KMS-11 (cell line): ENCODE data around the gene RASGRP2.

Experiments
- H2AFZ ChIP-seq: fragments of 200-600 bp; sonication (generic); 2 replicates; pipeline ENCODE4 v1.6.1; 2016; ENCODE audit warnings: antibody characterized with exemption, mixed run types, low read depth
- H3K27ac ChIP-seq: fragments of 200-600 bp; sonication (generic); 2 replicates; pipeline ENCODE4 v1.6.1; 2016; ENCODE audit warnings: mild to moderate bottlenecking, mixed run types
- H3K27me3 ChIP-seq: fragments of 200-600 bp; sonication (generic); 2 replicates; pipeline ENCODE4 v1.6.1; 2017; ENCODE audit warnings: mild to moderate bottlenecking, low read depth, mixed run types, moderate library complexity; ENCODE audit not compliant: insufficient read depth
- H3K36me3 ChIP-seq: fragments of 200-600 bp; sonication (generic); 2 replicates; pipeline ENCODE4 v1.6.1; 2017; ENCODE audit warnings: mild to moderate bottlenecking, mixed run types; ENCODE audit not compliant: insufficient read depth
- H3K4me1 ChIP-seq: fragments of 200-600 bp; sonication (generic); 2 replicates; pipeline ENCODE4 v1.6.1; 2016; ENCODE audit warnings: mild to moderate bottlenecking, low read depth, mixed run types; ENCODE audit not compliant: poor library complexity, severe bottlenecking
- H3K4me2 ChIP-seq: fragments of 200-600 bp; sonication (generic); 2 replicates; pipeline ENCODE4 v1.7.0; 2016; ENCODE audit warnings: mild to moderate bottlenecking, mixed run types
- H3K4me3 ChIP-seq: fragments of 200-600 bp; sonication (generic); IDR thresholded peaks from 2 replicates; pipeline ENCODE4 v1.6.1; 2017; ENCODE audit warnings: low read depth, low read length, mixed read lengths; ENCODE audit not compliant: insufficient read depth
- H3K79me2 ChIP-seq: fragments of 200-600 bp; sonication (generic); 2 replicates; pipeline ENCODE4 v1.6.1; 2016; ENCODE audit warnings: low read depth, mixed run types; ENCODE audit not compliant: insufficient read depth
- H3K9ac ChIP-seq: fragments of 200-600 bp; sonication (generic); 2 replicates; pipeline ENCODE4 v1.6.1; 2016; ENCODE audit warnings: mild to moderate bottlenecking, mixed run types
- H4K20me1 ChIP-seq: fragments of 200-600 bp; sonication (generic); 2 replicates; pipeline ENCODE4 v1.6.1; 2016; ENCODE audit warnings: mild to moderate bottlenecking, mixed run types; ENCODE audit not compliant: insufficient read depth
- CTCF ChIP-seq: fragments of 200-600 bp; sonication (generic); conservative IDR thresholded peaks from 2 replicates; pipeline ENCODE4 v1.6.1; 2017; ENCODE audit warnings: low read depth, mild to moderate bottlenecking, antibody characterized with exemption, low read length, moderate library complexity, mixed read lengths

RASGRP2 gene

GRCh38 chr11:64711956-64712362, 32.0 kb downstream of the RASGRP2 start:
- TF ChIP-seq CTCF = no peak
- Histone ChIP-seq H3K27ac (no peak overlapping the region), H2AFZ (no peak overlapping the region), H4K20me1 (no peaks in the 10 kb centered on the region), H3K4me1 (no peaks in the 10 kb centered on the region), H3K4me3 (no peak overlapping the region), H3K79me2 (no peaks in the 10 kb centered on the region), H3K36me3 (no peaks in the 10 kb centered on the region), H3K4me2 (no peak overlapping the region), H3K27me3 (peaks cover 69% of the 10 kb centered on the region), H3K9ac (no peak overlapping the region)

- no peak overlapping the region for H2AFZ ChIP-seq
- TF ChIP-seq CTCF = no peak
- H3K36me3 ChIP-seq = no peaks in the 10 kb centered on the region
- H4K20me1 ChIP-seq = no peaks in the 10 kb centered on the region
- H3K4me3 ChIP-seq = no peak overlapping the region
- H3K27me3 ChIP-seq = peaks cover 67% of the 10 kb centered on the region
- no peaks in the 10 kb centered on the region for H3K4me1 ChIP-seq
- H3K79me2 ChIP-seq = no peaks in the 10 kb centered on the region
- H3K9ac ChIP-seq = no peak overlapping the region
- no peak overlapping the region for H3K27ac ChIP-seq
- no peak overlapping the region for H3K4me2 ChIP-seq
These were observed 32.6 kb downstream of the RASGRP2 start for GRCh38 chr11:64711138-64711955.

GRCh38 chr11:64710418-64711137, 33.4 kb downstream of the RASGRP2 start:
- Histone ChIP-seq H3K9ac (no peak overlapping the region), H3K27me3 (peaks cover 62% of the 10 kb centered on the region), H3K4me2 (no peak overlapping the region), H4K20me1 (no peaks in the 10 kb centered on the region), H2AFZ (no peak overlapping the region), H3K4me1 (no peaks in the 10 kb centered on the region), H3K36me3 (no peaks in the 10 kb centered on the region), H3K79me2 (no peaks in the 10 kb centered on the region), H3K4me3 (no peak overlapping the region), H3K27ac (no peak overlapping the region)
- TF ChIP-seq CTCF = no peak

GRCh38 chr11:64705501-64705900, 38.4 kb downstream of the RASGRP2 start:
- H3K27ac ChIP-seq = no peak overlapping the region
- no peaks in the 10 kb centered on the region for H3K36me3 ChIP-seq
- H3K4me3 ChIP-seq = no peak overlapping the region
- H3K9ac ChIP-seq = no peak overlapping the region
- no peaks in the 10 kb centered on the region for H3K79me2 ChIP-seq
- no peak for TF ChIP-seq CTCF
- no peaks in the 10 kb centered on the region for H4K20me1 ChIP-seq
- no peak overlapping the region for H3K4me2 ChIP-seq
- peaks cover 69% of the 10 kb centered on the region for H3K27me3 ChIP-seq
- H2AFZ ChIP-seq = no peak overlapping the region
- H3K4me1 ChIP-seq = no peaks in the 10 kb centered on the region
